Neural progenitor cell (in vitro differentiated cells): ENCODE measurements around the gene JPT2. TPM values are rescaled to one million over a fixed set of nuclear protein-coding genes. Genes with fewer than 3 reads are reported as not detected.

Experiments used
- DNase-seq: peaks from one replicate; pipeline ENCODE4 v3.0.0-alpha.2; 2016; ENCODE audit warnings: low spot score
- H2AFZ ChIP-seq: fragments of 200-600 bp; sonication (generic); replicated peaks from 2 replicates; pipeline ENCODE4 v1.6.1; 2016; ENCODE audit warnings: antibody characterized with exemption
- H3F3A ChIP-seq: fragments of 200-600 bp; sonication (generic); 2 replicates; pipeline ENCODE4 v1.6.1; 2016; ENCODE audit warnings: antibody characterized with exemption, low read depth
- H3K27ac ChIP-seq: fragments of 200-600 bp; sonication (generic); 2 replicates; pipeline ENCODE4 v1.5.1; 2016; ENCODE audit warnings: mild to moderate bottlenecking
- H3K27me3 ChIP-seq: fragments of 200-600 bp; sonication (generic); 2 replicates; pipeline ENCODE4 v1.6.1; 2016; ENCODE audit warnings: mild to moderate bottlenecking, moderate library complexity
- H3K36me3 ChIP-seq: fragments of 200-600 bp; sonication (generic); 2 replicates; pipeline ENCODE4 v1.5.1; 2016
- H3K4me1 ChIP-seq: fragments of 200-600 bp; sonication (generic); 2 replicates; pipeline ENCODE4 v1.6.1; 2016; ENCODE audit warnings: mixed run types
- H3K4me2 ChIP-seq: fragments of 200-600 bp; sonication (generic); 2 replicates; pipeline ENCODE4 v1.6.1; 2016
- H3K4me3 ChIP-seq: fragments of 200-600 bp; sonication (generic); 2 replicates; pipeline ENCODE4 v1.5.1; 2016
- H3K79me2 ChIP-seq: fragments of 200-600 bp; sonication (generic); 2 replicates; pipeline ENCODE4 v1.6.1; 2016; ENCODE audit warnings: low read depth
- H3K9ac ChIP-seq: fragments of 200-600 bp; sonication (generic); 2 replicates; pipeline ENCODE4 v1.6.1; 2016
- H3K9me3 ChIP-seq: fragments of 200-600 bp; sonication (generic); 2 replicates; pipeline ENCODE4 v1.5.1; 2016; ENCODE audit warnings: low read depth
- H4K20me1 ChIP-seq: fragments of 200-600 bp; sonication (generic); 2 replicates; pipeline ENCODE4 v1.6.1; 2016; ENCODE audit warnings: low read depth
- H3K27ac Mint-ChIP-seq: 3 replicates; pipeline ENCODE4 v1.8.0; 2021; ENCODE audit warnings: mixed read lengths
- H3K27me3 Mint-ChIP-seq: 2 replicates; pipeline ENCODE4 v1.8.0; 2022; ENCODE audit warnings: low read depth, mild to moderate bottlenecking, inconsistent platforms, moderate library complexity, mixed read lengths; ENCODE audit not compliant: insufficient read depth
- H3K36me3 Mint-ChIP-seq: 3 replicates; pipeline ENCODE4 v1.8.0; 2021; ENCODE audit warnings: mixed read lengths
- H3K4me1 Mint-ChIP-seq: 3 replicates; pipeline ENCODE4 v1.8.0; 2021; ENCODE audit warnings: mixed read lengths
- H3K4me3 Mint-ChIP-seq: 3 replicates; pipeline ENCODE4 v1.8.0; 2021; ENCODE audit warnings: mild to moderate bottlenecking, moderate library complexity, mixed read lengths
- H3K9me3 Mint-ChIP-seq: 3 replicates; pipeline ENCODE4 v1.8.0; 2020; ENCODE audit warnings: mixed read lengths
- EZH2 ChIP-seq: fragments of 200-600 bp; sonication (generic); IDR thresholded peaks from 2 replicates; pipeline ENCODE4 v1.6.1; 2017; ENCODE audit warnings: antibody characterized with exemption, mild to moderate bottlenecking, moderate library complexity
- EZH2phosphoT487 ChIP-seq: fragments of 200-600 bp; sonication (generic); IDR thresholded peaks from 2 replicates; pipeline ENCODE4 v1.6.1; 2017; ENCODE audit warnings: antibody characterized with exemption
- total RNA-seq: library from RNA; depleted of rRNA; stranded (reverse); fragments of >200 nt; gene quantifications from 2 replicates; pipeline ENCODE4 v1.2.3, GENCODE V29; 2015; ENCODE audit warnings: low replicate concordance
- TF ChIP-seq, protein P1 (sequence below): fragments of 200-600 bp; sonication (generic); IDR thresholded peaks from 2 replicates; pipeline ENCODE4 v1.5.1; 2017; ENCODE audit warnings: antibody characterized with exemption, mild to moderate bottlenecking

JPT2 gene
- total RNA-seq, 1 donor from 2014 or later: 187 TPM

- no peak for TF ChIP-seq EZH2
- TF ChIP-seq EZH2phosphoT487: no peak
- TF ChIP-seq, protein P1, sequence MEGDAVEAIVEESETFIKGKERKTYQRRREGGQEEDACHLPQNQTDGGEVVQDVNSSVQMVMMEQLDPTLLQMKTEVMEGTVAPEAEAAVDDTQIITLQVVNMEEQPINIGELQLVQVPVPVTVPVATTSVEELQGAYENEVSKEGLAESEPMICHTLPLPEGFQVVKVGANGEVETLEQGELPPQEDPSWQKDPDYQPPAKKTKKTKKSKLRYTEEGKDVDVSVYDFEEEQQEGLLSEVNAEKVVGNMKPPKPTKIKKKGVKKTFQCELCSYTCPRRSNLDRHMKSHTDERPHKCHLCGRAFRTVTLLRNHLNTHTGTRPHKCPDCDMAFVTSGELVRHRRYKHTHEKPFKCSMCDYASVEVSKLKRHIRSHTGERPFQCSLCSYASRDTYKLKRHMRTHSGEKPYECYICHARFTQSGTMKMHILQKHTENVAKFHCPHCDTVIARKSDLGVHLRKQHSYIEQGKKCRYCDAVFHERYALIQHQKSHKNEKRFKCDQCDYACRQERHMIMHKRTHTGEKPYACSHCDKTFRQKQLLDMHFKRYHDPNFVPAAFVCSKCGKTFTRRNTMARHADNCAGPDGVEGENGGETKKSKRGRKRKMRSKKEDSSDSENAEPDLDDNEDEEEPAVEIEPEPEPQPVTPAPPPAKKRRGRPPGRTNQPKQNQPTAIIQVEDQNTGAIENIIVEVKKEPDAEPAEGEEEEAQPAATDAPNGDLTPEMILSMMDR: no peak
- Mint-ChIP-seq H3K27ac (no peak overlapping the region), H3K4me1 (no peaks in the 10 kb centered on the region), H3K27me3 (peaks cover 5% of the 10 kb centered on the region), H3K4me3 (no peak overlapping the region), H3K36me3 (peaks cover 35% of the 10 kb centered on the region), H3K9me3 (no peaks in the 10 kb centered on the region)
- Histone ChIP-seq H3K27ac (no peak overlapping the region), H3K79me2 (peaks cover 89% of the 10 kb centered on the region), H3K4me2 (no peak overlapping the region), H3F3A (no peaks in the 10 kb centered on the region), H2AFZ (no peak overlapping the region), H3K9ac (no peak overlapping the region), H3K4me1 (no peaks in the 10 kb centered on the region), H3K4me3 (no peak overlapping the region), H3K9me3 (no peaks in the 10 kb centered on the region), H3K27me3 (no peaks in the 10 kb centered on the region), H3K36me3 (no peaks in the 10 kb centered on the region), H4K20me1 (peaks cover 65% of the 10 kb centered on the region)
- no peak for DNase-seq
Observed at GRCh38 chr16:1631931-1632637, 46.0 kb upstream of the JPT2 start.

DNA sequence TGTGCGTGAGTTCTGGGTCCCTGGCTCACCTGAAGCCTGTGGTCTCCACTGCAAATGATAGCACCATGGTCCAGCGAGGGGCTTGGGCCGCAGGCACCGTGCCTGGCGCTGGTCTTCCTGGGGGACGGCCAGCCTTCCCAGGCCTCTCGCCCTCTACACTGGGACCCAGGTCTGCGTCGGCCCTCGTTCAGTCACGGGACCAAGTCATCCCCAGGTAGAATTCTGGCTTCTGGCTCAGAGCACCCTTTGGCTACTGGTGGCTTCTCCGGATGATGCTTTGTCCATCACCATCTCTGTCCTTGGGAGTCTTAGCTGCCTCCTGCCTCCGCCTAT, 45.5 kb upstream of the JPT2 start:
- Histone ChIP-seq H3K9me3 (no peaks in the 10 kb centered on the region), H3K4me1 (no peaks in the 10 kb centered on the region), H3K27ac (no peak overlapping the region), H4K20me1 (peaks cover 60% of the 10 kb centered on the region), H3F3A (no peaks in the 10 kb centered on the region), H3K79me2 (peaks cover 84% of the 10 kb centered on the region), H2AFZ (no peak overlapping the region), H3K4me3 (no peak overlapping the region), H3K9ac (no peak overlapping the region), H3K36me3 (no peaks in the 10 kb centered on the region), H3K27me3 (no peaks in the 10 kb centered on the region), H3K4me2 (no peak overlapping the region)
- Mint-ChIP-seq H3K9me3 (no peaks in the 10 kb centered on the region), H3K36me3 (peaks cover 35% of the 10 kb centered on the region), H3K27ac (no peak overlapping the region), H3K27me3 (peaks cover 4% of the 10 kb centered on the region), H3K4me3 (no peak overlapping the region), H3K4me1 (no peaks in the 10 kb centered on the region)
- TF ChIP-seq, protein P1: no peak
- no peak for TF ChIP-seq EZH2
- TF ChIP-seq EZH2phosphoT487: no peak
- DNase-seq: no peak

GRCh38 chr16:1633310-1633709, 44.8 kb upstream of the JPT2 start:
- Histone ChIP-seq H3K9me3 (no peaks in the 10 kb centered on the region), H3K9ac (no peak overlapping the region), H3K27ac (no peak overlapping the region), H3K27me3 (no peaks in the 10 kb centered on the region), H4K20me1 (peaks cover 53% of the 10 kb centered on the region), H3K36me3 (no peaks in the 10 kb centered on the region), H3F3A (no peaks in the 10 kb centered on the region), H3K4me3 (no peak overlapping the region), H3K4me2 (no peak overlapping the region), H2AFZ (no peak overlapping the region), H3K4me1 (no peaks in the 10 kb centered on the region), H3K79me2 (peaks cover 77% of the 10 kb centered on the region)
- Mint-ChIP-seq H3K27ac (no peak overlapping the region), H3K9me3 (no peaks in the 10 kb centered on the region), H3K27me3 (peaks cover 4% of the 10 kb centered on the region), H3K4me3 (no peak overlapping the region), H3K36me3 (peaks cover 39% of the 10 kb centered on the region), H3K4me1 (no peaks in the 10 kb centered on the region)
- DNase-seq: no peak
- TF ChIP-seq, protein P1: no peak
- TF ChIP-seq EZH2phosphoT487: no peak
- TF ChIP-seq EZH2: no peak
